SJCRH30 (cell line): Measurements from ENCODE around the gene LMBR1L. TPM values are rescaled to one million over a fixed set of nuclear protein-coding genes. Genes with fewer than 3 reads are reported as not detected.
"Not testable (repeated sequence)": the region's sequence is repeated elsewhere in the genome, so short reads cannot be mapped to it uniquely, and the experiment has no call there.

Source experiments
- DNase-seq, 2 experiments: peaks; one replicate each; pipeline ENCODE4 v3.0.0-alpha.2; 2015 to 2020
- H3K27ac ChIP-seq: fragments of 250-450 bp; sonication (Bioruptor Pico); 2 replicates; pipeline ENCODE4 v1.5.1; 2020; ENCODE audit warnings: mild to moderate bottlenecking, moderate library complexity
- H3K27me3 ChIP-seq: fragments of 250-450 bp; sonication (Bioruptor Pico); 2 replicates; pipeline ENCODE4 v1.5.1; 2020; ENCODE audit warnings: mild to moderate bottlenecking, moderate library complexity
- H3K36me3 ChIP-seq: fragments of 250-450 bp; sonication (Bioruptor Pico); 2 replicates; pipeline ENCODE4 v1.5.1; 2020; ENCODE audit warnings: mild to moderate bottlenecking, moderate library complexity
- H3K4me1 ChIP-seq: fragments of 250-450 bp; sonication (Bioruptor Pico); 2 replicates; pipeline ENCODE4 v1.5.1; 2020; ENCODE audit warnings: mild to moderate bottlenecking, moderate library complexity
- H3K4me3 ChIP-seq: fragments of 250-450 bp; sonication (Bioruptor Pico); 2 replicates; pipeline ENCODE4 v1.5.1; 2020; ENCODE audit warnings: mild to moderate bottlenecking, moderate library complexity
- H3K9me3 ChIP-seq: fragments of 250-450 bp; sonication (Bioruptor Pico); replicated peaks from 2 replicates; pipeline ENCODE4 v1.5.1; 2020; ENCODE audit warnings: mild to moderate bottlenecking, moderate library complexity
- total RNA-seq: library from RNA; depleted of rRNA; stranded (reverse); fragments of >200 nt; shearing (Covaris generic); gene quantifications from 2 replicates; pipeline ENCODE4 v1.2.3, GENCODE V29; 2014

LMBR1L gene
- total RNA-seq, 1 experiment from 2014 or later: 28.9 TPM

- DNase-seq: peak; percentile 96 to 99
Measured at GRCh38 chr12:49079793-49080192, 30.9 kb downstream of the LMBR1L start.

GRCh38 chr12:49070971-49071370, 39.7 kb downstream of the LMBR1L start:
- Histone ChIP-seq H3K9me3 (no peaks in the 10 kb centered on the region), H3K27ac (no peak overlapping the region), H3K36me3 (no peaks in the 10 kb centered on the region), H3K4me1 (peaks cover 4% of the 10 kb centered on the region; the same call in 1 of the 2 replicates), H3K4me3 (no peak overlapping the region), H3K27me3 (no peaks in the 10 kb centered on the region)
- DNase-seq: no peak

More at GRCh38 chr12:49079793-49080192, 30.9 kb downstream of the LMBR1L start:
- Histone ChIP-seq H3K9me3 (peaks cover 6% of the 10 kb centered on the region; the same call in 1 of the 2 replicates), H3K27me3 (no peaks in the 10 kb centered on the region), H3K36me3 (no peaks in the 10 kb centered on the region), H3K4me3 (no peak overlapping the region), H3K27ac (peak overlapping the region; percentile 84), H3K4me1 (peaks cover 28% of the 10 kb centered on the region)

GRCh38 chr12:49069507-49070346, 40.9 kb downstream of the LMBR1L start, which contains the start of gene RHEBL1:
Gene RHEBL1 (minus strand): TSS chr12:49069979. CDS start chr12:49069785, 194 bp downstream.
- no peaks in the 10 kb centered on the region for H3K36me3 ChIP-seq
- peak within 1 kb of the TSS; percentile 44 for H3K27ac ChIP-seq
- H3K9me3 ChIP-seq: no peaks in the 10 kb centered on the region
- H3K4me1 ChIP-seq: peaks cover 4% of the 10 kb centered on the region; the same call in 1 of the 2 replicates
- peak within 1 kb of the TSS; percentile 70 for H3K4me3 ChIP-seq
- H3K27me3 ChIP-seq: no peaks in the 10 kb centered on the region
- peak; percentile 99 for DNase-seq

- peak; percentile 54 to 58 for DNase-seq
- no peaks in the 10 kb centered on the region for H3K9me3 ChIP-seq
- peaks cover 4% of the 10 kb centered on the region; the same call in 1 of the 2 replicates for H3K4me1 ChIP-seq
- H3K27me3 ChIP-seq: no peaks in the 10 kb centered on the region
- peak overlapping the region; percentile 44 for H3K27ac ChIP-seq
- no peaks in the 10 kb centered on the region for H3K36me3 ChIP-seq
- H3K4me3 ChIP-seq: peak overlapping the region; percentile 70
Measured at GRCh38 chr12:49068879-49069506, 41.7 kb downstream of the LMBR1L start.

GRCh38 chr12:49066120-49066519, 44.5 kb downstream of the LMBR1L start:
- Histone ChIP-seq H3K27me3 (no peaks in the 10 kb centered on the region), H3K36me3 (no peaks in the 10 kb centered on the region), H3K4me1 (peaks cover 4% of the 10 kb centered on the region; the same call in 1 of the 2 replicates), H3K4me3 (no peak overlapping the region), H3K27ac (no peak overlapping the region), H3K9me3 (no peaks in the 10 kb centered on the region)
- DNase-seq: no peak

- Histone ChIP-seq H3K9me3 (no peaks in the 10 kb centered on the region), H3K27me3 (no peaks in the 10 kb centered on the region), H3K4me3 (no peak overlapping the region), H3K27ac (no peak overlapping the region), H3K4me1 (no peaks in the 10 kb centered on the region), H3K36me3 (no peaks in the 10 kb centered on the region)
- DNase-seq: no peak
Measured at GRCh38 chr12:49064767-49065152, 45.9 kb downstream of the LMBR1L start.

- H3K27me3 ChIP-seq, DNase-seq, H3K27ac ChIP-seq, H3K36me3 ChIP-seq, H3K9me3 ChIP-seq, H3K4me3 ChIP-seq: not testable (repeated sequence)
- H3K4me1 ChIP-seq: peaks cover 15% of the 10 kb centered on the region
Measured at GRCh38 chr12:49061916-49062315, 48.7 kb downstream of the LMBR1L start.

- no peak for DNase-seq
- Histone ChIP-seq H3K36me3 (no peaks in the 10 kb centered on the region), H3K27ac (peak overlapping the region; percentile 94), H3K9me3 (no peaks in the 10 kb centered on the region), H3K4me1 (peaks cover 22% of the 10 kb centered on the region), H3K4me3 (peak overlapping the region; percentile 95), H3K27me3 (no peaks in the 10 kb centered on the region)
Measured at GRCh38 chr12:49061157-49061650, 49.4 kb downstream of the LMBR1L start.

- DNase-seq: peak; percentile 97
- Histone ChIP-seq H3K36me3 (peaks cover 4% of the 10 kb centered on the region), H3K9me3 (no peaks in the 10 kb centered on the region), H3K27ac (peak within 1 kb of the TSS; percentile 94), H3K27me3 (no peaks in the 10 kb centered on the region), H3K4me3 (peak within 1 kb of the TSS; percentile 95), H3K4me1 (peaks cover 23% of the 10 kb centered on the region)
Measured at GRCh38 chr12:49060237-49061156, 50.1 kb downstream of the LMBR1L start, which contains the start of gene KMT2D. Gene KMT2D (minus strand): TSS chr12:49060794. CDS start chr12:49055324, 5,470 bp downstream.

GRCh38 chr12:49059299-49060171, 51.1 kb downstream of the LMBR1L start:
- peak overlapping the region; percentile 95 for H3K4me3 ChIP-seq
- H3K27me3 ChIP-seq: no peaks in the 10 kb centered on the region
- no peaks in the 10 kb centered on the region for H3K9me3 ChIP-seq
- peaks cover 23% of the 10 kb centered on the region for H3K4me1 ChIP-seq
- peak; percentile 41 to 50 for DNase-seq
- H3K27ac ChIP-seq: peak overlapping the region; percentile 94; the same call in 1 of the 2 replicates
- H3K36me3 ChIP-seq: peaks cover 13% of the 10 kb centered on the region

- H3K9me3 ChIP-seq: no peaks in the 10 kb centered on the region
- no peaks in the 10 kb centered on the region for H3K27me3 ChIP-seq
- H3K36me3 ChIP-seq: peaks cover 19% of the 10 kb centered on the region
- no peak for DNase-seq
- H3K4me1 ChIP-seq: peaks cover 23% of the 10 kb centered on the region
- H3K27ac ChIP-seq: no peak overlapping the region
- H3K4me3 ChIP-seq: peak overlapping the region; percentile 95
Measured at GRCh38 chr12:49059045-49059298, 51.7 kb downstream of the LMBR1L start.

- DNase-seq: peak in 1 of 2 experiments; percentile 55
- peaks cover 24% of the 10 kb centered on the region for H3K36me3 ChIP-seq
- H3K27ac ChIP-seq: no peak overlapping the region
Measured at GRCh38 chr12:49058366-49059044, 52.1 kb downstream of the LMBR1L start.

GRCh38 chr12:49057888-49058287, 52.8 kb downstream of the LMBR1L start:
- Histone ChIP-seq H3K36me3 (peaks cover 29% of the 10 kb centered on the region), H3K27me3 (no peaks in the 10 kb centered on the region), H3K27ac (no peak overlapping the region), H3K4me3 (peak overlapping the region; percentile 95), H3K4me1 (peaks cover 23% of the 10 kb centered on the region), H3K9me3 (no peaks in the 10 kb centered on the region)
- no peak for DNase-seq

More at GRCh38 chr12:49058366-49059044, 52.1 kb downstream of the LMBR1L start:
- H3K4me3 ChIP-seq: peak overlapping the region; percentile 95
- H3K27me3 ChIP-seq: no peaks in the 10 kb centered on the region
- no peaks in the 10 kb centered on the region for H3K9me3 ChIP-seq
- peaks cover 23% of the 10 kb centered on the region for H3K4me1 ChIP-seq
